CD14-positive monocyte (primary cell): ENCODE measurements around the gene PDZD7. TPM values are rescaled to one million over a fixed set of nuclear protein-coding genes. Genes with fewer than 3 reads are reported as not detected.
A peak's percentile ranks its signal among the peaks of the same experiment; 100 is the strongest.

ENCODE experiments used
- DNase-seq, 3 donors: peaks; one replicate each; pipeline ENCODE4 v3.0.0-alpha.2; 2011 to 2022
- H2AFZ ChIP-seq: 2 replicates; pipeline ENCODE4 v1.6.0; 2012; ENCODE audit warnings: mild to moderate bottlenecking, low read depth, low read length, inconsistent platforms; ENCODE audit not compliant: insufficient read depth, poor library complexity, severe bottlenecking
- H3K27ac ChIP-seq, 2 donors: 1 replicate in 1 of 2; 2 replicates in 1 of 2; pipeline ENCODE4 v1.5.1; 2012 to 2013; ENCODE audit warnings: low read length in 2 of 2, control low read depth in 1 of 2, inconsistent platforms in 1 of 2, low read depth in 1 of 2, mild to moderate bottlenecking in 1 of 2
- H3K27me3 ChIP-seq, 2 donors: one replicate each; pipeline versions ENCODE4 v1.6.0 to v1.6.1; 2011 to 2013; ENCODE audit warnings: low read length in 2 of 2; ENCODE audit not compliant: control insufficient read depth in 2 of 2, insufficient read depth in 2 of 2
- H3K36me3 ChIP-seq, 2 donors: replicated peaks in 1 of 2; 1 replicate in 1 of 2; 2 replicates in 1 of 2; pipeline versions ENCODE4 v1.5.1 to v1.6.1; 2012 to 2013; ENCODE audit warnings: low read length in 2 of 2, control low read depth in 1 of 2, inconsistent platforms in 1 of 2, mild to moderate bottlenecking in 1 of 2; ENCODE audit not compliant: insufficient read depth in 2 of 2, control insufficient read depth in 1 of 2
- H3K4me1 ChIP-seq, 2 donors: 1 replicate in 1 of 2; 2 replicates in 1 of 2; pipeline versions ENCODE4 v1.5.1 to v1.6.1; 2012 to 2013; ENCODE audit warnings: low read length in 2 of 2, control low read depth in 1 of 2, inconsistent platforms in 1 of 2, mild to moderate bottlenecking in 1 of 2, moderate library complexity in 1 of 2; ENCODE audit not compliant: insufficient read depth in 2 of 2, control insufficient read depth in 1 of 2
- H3K4me2 ChIP-seq: replicated peaks from 2 replicates; pipeline ENCODE3; 2012; ENCODE audit warnings: low read length, moderate library complexity, mild to moderate bottlenecking; ENCODE audit not compliant: poor library complexity, severe bottlenecking; ENCODE audit errors: extremely low read depth
- H3K4me3 ChIP-seq, 3 experiments: fragments of 200-600 bp in 1 of 3; sonication (generic) in 1 of 3; replicated peaks in 1 of 3; 1 replicate in 2 of 3; 2 replicates in 1 of 3; pipeline ENCODE4 v1.5.1; 2011 to 2013; ENCODE audit warnings: low read length in 3 of 3, mild to moderate bottlenecking in 3 of 3, control low read depth in 2 of 3, low read depth in 2 of 3, inconsistent platforms in 1 of 3, moderate library complexity in 1 of 3
- H3K79me2 ChIP-seq: 2 replicates; pipeline ENCODE4 v1.6.0; 2012; ENCODE audit warnings: mild to moderate bottlenecking, control low read depth, inconsistent platforms, low read length, moderate library complexity; ENCODE audit not compliant: insufficient read depth
- H3K9ac ChIP-seq: 2 replicates; pipeline ENCODE4 v1.6.0; 2017; ENCODE audit warnings: low read length, mild to moderate bottlenecking; ENCODE audit not compliant: insufficient read depth, poor library complexity, severe bottlenecking
- H3K9me3 ChIP-seq, 2 donors: replicated peaks in 1 of 2; 1 replicate in 1 of 2; 2 replicates in 1 of 2; pipeline versions ENCODE4 v1.5.1 to v1.6.1; 2012 to 2013; ENCODE audit warnings: low read length in 2 of 2, control low read depth in 1 of 2; ENCODE audit not compliant: control insufficient read depth in 1 of 2, insufficient read depth in 1 of 2
- H4K20me1 ChIP-seq: 2 replicates; pipeline ENCODE4 v1.6.0; 2012; ENCODE audit warnings: mild to moderate bottlenecking, low read length, control low read depth, moderate library complexity; ENCODE audit not compliant: insufficient read depth
- H3K27ac Mint-ChIP-seq, 7 donors: one replicate each; pipeline ENCODE4 v1.8.0; 2020; ENCODE audit warnings: mild to moderate bottlenecking in 7 of 7, mixed read lengths in 7 of 7, moderate library complexity in 6 of 7, inconsistent platforms in 2 of 7
- H3K27me3 Mint-ChIP-seq, 3 donors: one replicate each; pipeline ENCODE4 v1.8.0; 2021 to 2022; ENCODE audit warnings: low read depth in 3 of 3, mild to moderate bottlenecking in 3 of 3, mixed read lengths in 3 of 3, moderate library complexity in 3 of 3, inconsistent platforms in 1 of 3
- H3K36me3 Mint-ChIP-seq, 2 donors: one replicate each; pipeline ENCODE4 v1.8.0; 2020; ENCODE audit warnings: mixed read lengths in 2 of 2, inconsistent platforms in 1 of 2, mild to moderate bottlenecking in 1 of 2
- H3K4me1 Mint-ChIP-seq: one replicate; pipeline ENCODE4 v1.8.0; 2020; ENCODE audit warnings: mild to moderate bottlenecking, mixed read lengths
- H3K4me3 Mint-ChIP-seq, 2 donors: one replicate each; pipeline ENCODE4 v1.8.0; 2020; ENCODE audit warnings: mild to moderate bottlenecking in 2 of 2, mixed read lengths in 2 of 2, moderate library complexity in 1 of 2
- H3K9me3 Mint-ChIP-seq, 7 donors: one replicate each; pipeline ENCODE4 v1.8.0; 2020 to 2022; ENCODE audit warnings: mixed read lengths in 7 of 7, mild to moderate bottlenecking in 6 of 7, moderate library complexity in 6 of 7, inconsistent platforms in 2 of 7
- CTCF ChIP-seq: fragments of 200-600 bp; IDR thresholded peaks from one replicate; pipeline ENCODE4 v1.8.0; 2022; ENCODE audit warnings: antibody characterized with exemption, mild to moderate bottlenecking
- WGBS: methylation state at CpG from one replicate; pipeline ENCODE4 v1.1.5; 2013; ENCODE audit warnings: missing lambda C conversion rate; ENCODE audit not compliant: insufficient coverage; 5-methylcytosine and 5-hydroxymethylcytosine counted together
- intact Hi-C, 2 donors: fragments of 100-400 bp; cut with micrococcal nuclease; formaldehyde crosslinking; loops; one replicate each; pipeline versions ENCODE4 v1.15.0 to v1.15.1; 2023
- polyA plus RNA-seq, 3 donors: library from polyadenylated mRNA; depleted of rRNA in 1 of 3; unstranded in 2 of 3; stranded (reverse) in 1 of 3; fragments of 300-500 nt in 2 of 3; fragments of >200 nt in 1 of 3; fragmentation: Illumina TruSeq in 2 of 3; gene quantifications; 1 replicate in 2 of 3; 2 replicates in 1 of 3; pipeline ENCODE4 v1.2.3, GENCODE V29; 2012 to 2021

PDZD7 gene
- polyA plus RNA-seq, 3 donors = 0.73 TPM; not detected in 2

DNA sequence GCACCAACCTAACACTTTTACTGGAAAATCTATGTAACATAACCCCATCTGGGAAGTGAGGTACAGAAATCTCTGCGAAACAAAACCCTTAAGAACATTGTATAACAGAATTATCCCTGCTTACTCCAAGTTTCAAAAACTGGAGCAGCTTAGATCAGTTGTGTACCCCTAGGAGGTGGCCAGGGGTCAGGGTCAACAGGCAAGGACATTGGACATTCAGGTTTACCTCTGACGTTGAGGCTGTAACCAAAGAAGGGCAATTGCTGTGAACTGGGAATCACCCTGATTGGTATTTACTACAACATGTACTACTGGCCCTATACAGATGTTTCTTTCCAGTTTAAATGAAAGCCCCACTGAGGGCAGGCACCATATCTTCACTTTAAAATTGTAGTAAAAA lies 13.2 kb upstream of the PDZD7 start:
- H3K27ac Mint-ChIP-seq = no peak overlapping the region
- peaks cover 0 to 15% (median 4%) of the 10 kb centered on the region in 7 donors for H3K9me3 Mint-ChIP-seq
- peaks cover 27 to 42% of the 10 kb centered on the region in 2 donors for H3K27me3 ChIP-seq
- H3K4me1 Mint-ChIP-seq = peaks cover 26% of the 10 kb centered on the region
- DNase-seq = no peak
- peaks cover 14 to 22% of the 10 kb centered on the region in 2 donors for H3K4me1 ChIP-seq
- no peak overlapping the region for H2AFZ ChIP-seq
- intact Hi-C loops = loop anchor here in 1 of 2 donors (5.0 kb wide), 1 partner anchor 98 kb away; no protein-coding TSS in a partner anchor
- TF ChIP-seq CTCF = no peak
- H3K9me3 ChIP-seq = peaks cover 0 to 13% of the 10 kb centered on the region in 2 donors
- no peak overlapping the region for H3K4me3 Mint-ChIP-seq
- no peaks in the 10 kb centered on the region for H4K20me1 ChIP-seq
- H3K79me2 ChIP-seq = no peaks in the 10 kb centered on the region
- 83% methylated on average over 1 of the region's 2 CpGs for WGBS
- H3K27ac ChIP-seq = no peak overlapping the region
- H3K4me3 ChIP-seq = no peak overlapping the region
- H3K36me3 ChIP-seq = peaks cover 7 to 13% of the 10 kb centered on the region in 2 donors
- peaks cover 38 to 40% (median 39%) of the 10 kb centered on the region in 3 donors for H3K27me3 Mint-ChIP-seq
- H3K9ac ChIP-seq = no peak overlapping the region
- H3K4me2 ChIP-seq = no peak overlapping the region
- H3K36me3 Mint-ChIP-seq = peaks cover 14 to 18% of the 10 kb centered on the region in 2 donors

DNA sequence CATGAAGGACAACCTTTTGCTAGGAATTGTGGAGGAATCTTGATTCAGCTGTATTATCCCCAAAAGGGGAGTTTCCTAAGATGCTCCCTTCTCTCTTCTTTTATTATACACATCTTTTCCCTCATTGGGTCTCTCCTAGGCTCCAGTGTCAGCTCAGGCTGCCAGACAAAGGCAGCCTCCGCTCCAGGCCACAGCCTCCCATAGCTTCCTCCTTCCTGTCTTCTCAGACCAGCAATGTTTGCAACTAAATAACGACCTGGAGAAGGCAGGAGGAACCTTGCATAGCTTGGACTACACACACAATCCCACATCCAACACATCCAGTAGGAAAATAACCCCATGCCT lies 12.4 kb upstream of the PDZD7 start:
- peak overlapping the region; percentile 80 to 83 for H3K27ac ChIP-seq
- Mint-ChIP-seq H3K27ac (peak overlapping the region; percentile 96 to 100 (median 99)), H3K4me1 (peaks cover 24% of the 10 kb centered on the region), H3K27me3 (peaks cover 30 to 33% (median 32%) of the 10 kb centered on the region in 3 donors), H3K9me3 (peaks cover 0 to 12% (median 4%) of the 10 kb centered on the region in 7 donors), H3K36me3 (peaks cover 20 to 25% of the 10 kb centered on the region in 2 donors), H3K4me3 (peak overlapping the region; percentile 96 to 99)
- peaks cover 14 to 22% of the 10 kb centered on the region in 2 donors for H3K4me1 ChIP-seq
- no peaks in the 10 kb centered on the region for H4K20me1 ChIP-seq
- DNase-seq = no peak
- H3K27me3 ChIP-seq = peaks cover 20 to 34% of the 10 kb centered on the region in 2 donors
- H2AFZ ChIP-seq = peak overlapping the region; percentile 84
- H3K4me2 ChIP-seq = peak overlapping the region; percentile 74
- H3K9me3 ChIP-seq = peaks cover 0 to 6% of the 10 kb centered on the region in 2 donors
- H3K79me2 ChIP-seq = no peaks in the 10 kb centered on the region
- WGBS = 10% methylated on average over 2 of the region's 2 CpGs
- H3K36me3 ChIP-seq = peaks cover 14 to 21% of the 10 kb centered on the region in 2 donors
- no peak for TF ChIP-seq CTCF
- intact Hi-C loops = loop anchor here in 1 of 2 donors (5.0 kb wide), 1 partner anchor 99 kb away; no protein-coding TSS in a partner anchor
- peak overlapping the region; percentile 70 for H3K9ac ChIP-seq
- H3K4me3 ChIP-seq = peak overlapping the region; percentile 47 to 87 (median 60)
